NCI-H1417 treated with DMSO at 0.1 percent for 48 hours (cell line): Measurements from ENCODE around the gene HOXA4.

Experiments used
- DNase-seq: peaks from one replicate; lab custom pipeline; 2025; lab: John Stamatoyannopoulos, UW

Gene HOXA4

DNA sequence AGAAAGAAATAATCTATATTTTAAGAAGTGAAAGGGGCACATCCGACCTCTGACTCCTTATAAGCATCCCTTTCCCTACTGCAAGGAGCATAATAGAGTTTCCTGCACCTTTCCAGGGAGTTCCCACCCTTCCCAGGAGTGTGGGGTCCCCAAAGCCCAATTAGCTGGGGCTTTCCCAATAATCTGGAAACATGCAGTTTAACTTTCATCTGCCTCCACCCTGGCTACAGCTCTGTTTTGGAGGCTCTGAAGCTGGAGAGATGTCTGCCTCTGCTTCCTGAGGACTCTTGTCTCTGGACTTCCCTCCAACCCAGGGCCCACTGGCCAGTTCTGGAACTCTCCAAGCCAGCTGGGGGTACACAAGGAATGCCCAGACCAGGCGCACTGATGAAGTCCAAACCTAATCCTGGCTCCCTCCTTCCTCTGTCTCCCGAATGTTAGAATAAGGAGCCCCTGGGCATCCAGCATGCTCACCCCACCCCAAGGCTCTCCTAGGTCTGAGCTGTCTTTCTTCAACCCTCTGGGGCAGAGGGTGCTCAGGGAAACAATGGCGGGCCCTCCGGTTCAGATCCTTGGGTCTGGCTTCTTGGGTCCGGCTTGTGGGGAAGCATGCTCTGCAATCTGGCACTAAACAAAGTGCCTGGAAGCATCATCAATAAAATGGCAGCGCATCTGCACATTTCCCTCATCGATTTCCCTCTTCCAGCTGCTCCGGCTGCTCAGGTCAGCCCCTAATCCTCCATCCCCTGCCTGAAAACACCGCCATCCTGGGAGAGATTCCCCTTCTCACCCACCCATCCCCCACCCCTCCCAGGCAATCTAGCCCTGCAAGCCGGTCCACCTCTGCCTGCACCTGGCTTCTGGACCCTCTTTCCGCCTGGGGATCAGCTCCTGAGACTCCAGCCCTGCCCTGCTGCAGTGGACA, 13.3 kb downstream of the HOXA4 start:
- no peak for DNase-seq

DNA sequence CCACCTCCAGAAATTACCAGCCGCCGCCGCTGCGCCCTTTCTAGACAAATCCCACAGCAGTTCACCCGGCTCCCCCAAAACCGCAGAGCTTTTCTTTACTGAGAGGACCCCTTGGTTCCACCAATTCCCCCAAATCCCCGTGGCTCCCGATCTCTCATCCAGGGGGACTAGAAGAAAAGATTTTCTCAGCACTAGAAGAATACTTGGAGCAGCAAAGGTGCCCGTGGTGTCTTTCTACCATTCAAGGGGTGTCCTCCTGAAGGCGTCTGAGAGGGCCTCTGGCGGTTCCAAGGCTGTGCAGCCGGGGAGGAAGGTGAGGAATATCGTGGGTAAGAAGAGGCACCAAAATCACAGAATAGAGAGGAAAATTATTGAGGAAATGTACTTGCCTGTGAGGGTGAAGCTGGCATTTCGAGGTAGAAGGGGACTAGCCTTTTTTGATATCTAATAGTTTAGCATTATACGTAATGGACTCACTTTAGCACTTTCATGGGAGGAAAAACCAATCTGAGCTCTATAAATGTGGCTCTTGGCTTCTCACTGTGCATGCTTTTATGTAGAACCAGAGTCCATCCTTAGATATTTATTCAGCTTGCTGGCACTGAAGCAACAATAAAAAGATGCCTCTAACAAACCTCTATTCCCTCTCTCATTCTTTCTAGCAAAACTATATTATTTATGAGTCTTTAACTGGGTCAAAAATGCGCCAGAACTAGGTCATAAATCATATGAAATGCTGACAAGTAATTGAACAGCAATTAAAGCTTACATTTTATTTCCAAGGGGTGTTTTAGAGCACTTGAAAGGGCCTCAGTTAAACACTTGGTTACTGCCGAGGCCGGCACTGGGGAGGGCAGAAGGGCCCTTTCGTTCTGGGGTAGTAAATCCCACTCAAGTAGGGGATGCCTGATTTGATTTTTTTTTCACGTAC, 14.3 kb downstream of the HOXA4 start:
- peak; percentile 61 for DNase-seq

DNA sequence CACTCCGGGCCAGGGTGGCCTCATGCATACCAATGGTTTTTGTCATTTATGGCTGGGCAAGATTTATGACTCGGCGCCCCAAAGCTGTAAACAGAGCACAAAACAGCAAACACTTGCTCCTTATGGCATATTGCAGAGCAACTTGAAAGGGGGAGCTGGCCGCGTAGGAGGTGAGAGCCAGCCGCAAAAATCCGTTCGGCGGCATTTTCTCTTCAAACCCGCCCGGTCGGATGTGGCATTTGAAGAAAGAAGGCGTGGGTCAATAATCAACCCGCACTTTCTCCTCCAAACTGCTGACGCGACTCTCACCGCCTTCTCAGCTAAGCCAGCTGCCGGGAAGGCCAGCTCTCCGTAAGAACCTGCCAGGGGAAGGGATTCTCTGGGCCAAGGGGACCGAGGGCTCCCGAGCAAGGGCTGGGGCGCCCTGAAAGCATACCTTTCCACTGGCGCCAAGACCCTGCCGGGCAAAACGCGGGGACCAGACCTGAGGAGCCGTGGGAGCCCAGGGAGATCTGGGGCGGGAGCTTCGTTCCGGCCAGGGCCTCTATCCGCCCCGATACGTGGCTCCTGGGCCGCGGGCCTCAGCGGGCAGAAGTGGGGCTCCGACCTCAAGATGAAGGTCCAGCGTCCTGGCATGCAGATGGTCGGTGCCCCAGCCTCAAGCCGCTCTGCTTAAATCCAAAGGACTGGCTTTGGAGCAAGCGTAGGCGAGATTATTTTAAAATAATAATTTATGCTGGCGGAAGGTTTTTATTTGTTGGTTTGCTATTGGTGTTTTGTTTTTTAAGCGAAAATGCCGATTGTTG, 15.1 kb downstream of the HOXA4 start:
- no peak for DNase-seq

DNA sequence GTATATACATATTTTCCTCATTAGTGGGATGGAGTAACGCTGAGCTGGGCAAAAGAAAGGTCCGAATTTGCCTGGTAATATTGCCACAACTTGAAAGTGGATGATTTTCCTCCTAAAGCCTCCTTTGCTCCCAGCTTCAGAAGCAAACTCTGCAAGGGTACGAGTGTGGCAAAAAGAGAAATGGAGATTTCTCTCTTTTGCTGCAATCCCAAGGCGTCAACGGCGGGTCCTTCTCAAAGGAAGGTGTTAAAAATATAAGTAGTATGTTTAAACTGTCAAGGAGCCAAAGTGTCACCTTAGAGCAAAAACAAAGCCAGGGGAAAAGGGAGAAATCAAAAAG, 15.7 kb downstream of the HOXA4 start:
- DNase-seq, result no peak

DNA sequence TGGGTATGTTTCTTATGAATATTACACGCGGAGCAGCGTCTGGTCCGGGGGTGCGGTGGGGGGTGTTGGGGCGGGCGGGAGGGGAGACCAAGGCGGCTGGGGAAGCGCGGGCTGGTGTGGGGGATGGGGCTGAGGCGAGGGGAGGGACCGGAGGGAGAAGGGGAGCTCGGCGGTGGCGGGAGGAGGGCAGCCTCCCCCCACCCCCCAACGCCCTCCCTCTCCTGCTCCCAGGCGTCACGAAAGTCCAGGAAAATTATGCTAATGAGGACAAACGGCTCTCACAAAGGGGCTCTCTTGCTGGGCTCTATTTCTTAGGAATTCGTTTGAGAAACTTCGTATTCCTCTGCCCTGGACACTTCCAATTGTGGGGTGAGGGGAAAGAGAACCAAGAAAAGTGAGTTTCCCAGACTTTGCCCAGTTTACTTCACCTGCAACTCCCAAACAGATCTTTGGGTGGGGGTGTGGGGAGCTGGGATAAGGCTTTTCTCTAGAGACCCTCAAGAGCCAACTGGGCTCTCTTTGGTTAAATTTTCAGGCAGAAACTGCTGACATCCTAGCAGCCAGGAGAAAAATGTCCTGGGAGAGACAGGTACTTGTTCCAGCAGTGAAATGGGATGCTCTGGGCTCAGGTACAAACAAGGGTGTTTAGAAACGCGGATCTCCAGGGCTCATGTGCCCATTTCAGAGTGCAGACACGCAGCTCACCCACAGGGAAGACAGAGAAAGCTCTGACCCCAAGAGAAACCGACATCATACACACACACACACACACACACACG, 16.4 kb downstream of the HOXA4 start:
- no peak for DNase-seq

DNA sequence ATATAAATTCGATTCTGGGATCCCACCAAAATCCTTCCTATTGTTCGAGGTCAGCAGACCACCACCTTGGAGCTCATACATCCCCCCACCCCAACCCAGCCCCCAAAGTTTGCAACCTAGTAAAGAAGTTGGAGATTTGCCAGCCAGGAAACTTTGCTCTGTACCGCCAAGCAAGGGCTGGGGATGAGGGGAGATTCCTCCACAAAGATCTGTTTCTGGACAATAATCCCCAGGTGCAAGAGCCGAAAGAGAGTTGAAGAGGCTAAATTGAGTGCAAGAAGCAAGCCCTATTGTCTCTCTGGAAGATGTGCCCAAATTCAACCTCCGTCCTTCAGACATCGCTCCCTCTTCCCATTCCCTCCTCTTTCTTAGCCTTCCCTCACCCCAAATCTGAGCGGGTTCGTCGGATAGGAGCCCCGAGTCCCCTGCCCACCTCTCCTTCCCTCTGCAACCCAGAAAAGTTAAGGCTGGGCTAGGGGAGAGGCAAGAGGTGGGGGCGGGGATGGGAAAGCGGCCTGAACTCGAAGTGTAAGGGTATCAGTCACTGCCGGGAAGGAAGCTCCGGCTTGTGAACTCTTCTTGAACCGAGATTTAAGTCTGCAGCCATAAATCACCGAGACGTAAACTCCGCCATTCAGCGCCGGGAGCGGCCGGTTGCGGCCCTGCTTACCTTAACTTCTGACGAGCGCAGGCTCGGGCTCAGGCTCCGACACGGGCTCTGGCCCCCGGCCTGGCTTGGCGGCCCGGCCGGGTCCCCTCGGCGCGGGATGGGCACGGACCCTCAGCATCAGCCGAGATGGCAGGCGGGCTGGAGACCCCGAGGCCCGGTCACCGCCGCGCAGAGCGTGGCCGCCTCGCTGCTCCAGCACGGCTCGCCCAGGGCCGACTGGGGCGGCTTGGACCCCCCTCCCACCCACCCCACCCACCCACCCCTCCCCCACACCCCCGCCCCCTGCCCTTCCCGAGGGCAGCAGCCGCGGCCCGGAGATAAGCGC, 17.3 kb downstream of the HOXA4 start:
- no peak for DNase-seq

DNA sequence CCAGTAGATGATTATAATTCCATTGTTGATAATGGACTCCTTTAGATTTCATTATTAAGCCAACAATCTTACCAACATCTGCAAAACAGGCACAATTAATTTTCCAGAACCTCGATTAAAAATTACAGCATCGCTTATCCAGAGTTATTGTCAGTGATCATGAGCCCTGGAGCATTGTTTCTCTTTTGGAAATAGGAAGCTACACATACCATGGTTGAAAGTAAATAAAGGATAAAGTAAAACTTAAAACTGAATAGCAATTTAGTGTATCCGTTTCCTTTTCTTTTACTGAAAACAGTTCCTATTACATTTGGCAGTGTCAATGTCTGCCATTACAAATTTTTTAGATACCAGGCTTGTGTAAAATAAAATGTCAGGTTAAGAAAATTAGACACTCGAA, 18.2 kb downstream of the HOXA4 start:
- no peak for DNase-seq

DNA sequence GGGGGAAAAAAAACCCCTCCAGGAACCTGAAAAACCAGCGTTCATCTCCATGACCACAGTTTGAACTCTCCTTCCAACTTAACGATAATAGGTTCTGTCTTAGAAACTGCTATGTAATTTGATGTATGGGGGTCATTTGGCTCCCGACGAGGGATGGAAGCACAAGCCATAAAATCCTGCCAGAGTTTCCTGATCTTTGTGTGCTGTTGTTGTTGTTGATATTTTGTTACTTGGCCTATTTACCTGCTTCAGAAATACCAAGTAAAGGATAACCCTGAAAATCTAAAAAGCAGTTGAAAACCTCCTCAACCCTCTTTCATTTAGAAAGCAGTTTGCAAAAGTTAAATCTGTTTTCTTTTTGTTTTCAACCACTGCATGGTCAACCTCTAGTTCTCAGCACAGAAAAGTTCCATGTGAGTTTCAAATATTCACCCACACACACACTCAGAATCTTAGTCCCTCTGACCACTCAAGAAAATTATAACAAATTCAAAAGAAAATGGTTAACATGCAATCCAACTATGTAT, 18.7 kb downstream of the HOXA4 start:
- DNase-seq, result no peak

DNA sequence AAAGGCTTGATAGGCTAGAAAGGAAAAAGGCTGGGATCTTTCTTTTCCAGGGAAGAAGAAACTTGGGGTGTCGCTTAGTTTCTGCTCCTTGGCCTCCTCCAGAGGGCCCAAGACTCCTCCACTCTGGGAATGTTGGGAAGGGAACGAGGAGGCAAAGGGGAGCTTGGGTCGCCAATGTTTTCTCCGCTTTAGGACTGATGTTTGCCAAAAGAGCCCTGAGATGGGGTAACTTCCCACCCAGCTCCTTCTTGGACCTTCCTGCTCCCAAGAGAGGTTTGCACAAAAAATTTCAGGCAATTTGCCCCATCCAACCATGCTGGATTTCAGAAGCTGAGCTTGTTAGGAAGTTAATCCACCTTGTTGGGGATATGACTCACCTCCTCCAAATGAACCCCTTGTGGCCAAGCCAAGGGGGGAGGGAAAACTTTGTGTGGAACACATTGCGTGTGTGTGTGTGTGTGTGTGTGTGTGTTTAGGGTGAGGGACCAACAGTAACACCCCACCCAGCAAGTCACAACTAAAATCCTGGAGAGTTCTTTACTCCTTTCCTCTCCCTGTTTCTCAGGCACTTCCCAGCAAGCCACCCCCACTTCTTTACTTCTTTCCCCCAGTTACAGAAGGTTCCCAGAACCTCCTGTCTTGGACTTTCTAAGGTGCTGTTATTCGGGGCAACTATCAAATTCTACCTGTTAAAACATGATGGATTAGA, 19.4 kb downstream of the HOXA4 start:
- DNase-seq, result no peak

DNA sequence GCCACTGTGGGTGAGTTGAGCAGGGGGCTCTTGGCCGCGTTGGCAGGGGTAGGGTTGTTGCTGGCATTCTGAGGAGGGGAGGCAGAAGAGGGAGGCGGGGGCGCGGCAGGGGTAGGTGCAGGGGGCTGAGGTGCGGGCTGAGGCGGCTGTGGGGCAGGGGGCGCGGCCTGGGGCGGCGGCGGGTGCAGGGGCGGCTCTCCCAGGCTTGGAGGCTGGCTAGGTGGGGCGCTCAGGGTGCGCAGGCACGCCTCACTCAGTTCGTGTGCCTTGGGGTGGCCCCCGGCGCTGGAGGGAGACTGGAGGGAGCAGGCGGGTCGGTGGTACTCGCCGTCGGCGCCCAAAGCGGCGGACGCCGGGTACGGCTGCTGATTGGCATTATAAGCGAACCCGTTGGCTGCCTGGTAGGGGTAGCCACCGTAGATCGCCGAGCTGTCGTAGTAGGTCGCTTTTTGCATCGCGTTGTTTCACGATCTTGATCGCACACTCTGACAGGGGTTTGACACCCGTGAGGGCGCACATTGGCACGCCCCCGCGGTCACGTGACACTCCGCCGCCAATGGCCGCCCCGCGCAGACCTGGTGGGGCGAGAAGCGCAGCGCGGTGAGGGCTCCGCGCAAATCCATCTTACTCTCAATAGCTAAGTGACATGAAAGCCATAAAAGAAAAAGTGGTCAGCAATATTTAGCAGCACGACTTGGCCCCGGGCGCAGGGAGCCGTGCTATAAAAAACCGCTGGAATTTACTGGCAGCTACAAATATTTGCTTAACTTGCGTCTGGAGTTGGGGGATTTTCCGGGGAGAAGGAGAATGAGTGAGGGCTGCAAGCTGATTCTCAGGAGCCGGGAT, 20.1 kb downstream of the HOXA4 start:
- DNase-seq, result no peak

DNA sequence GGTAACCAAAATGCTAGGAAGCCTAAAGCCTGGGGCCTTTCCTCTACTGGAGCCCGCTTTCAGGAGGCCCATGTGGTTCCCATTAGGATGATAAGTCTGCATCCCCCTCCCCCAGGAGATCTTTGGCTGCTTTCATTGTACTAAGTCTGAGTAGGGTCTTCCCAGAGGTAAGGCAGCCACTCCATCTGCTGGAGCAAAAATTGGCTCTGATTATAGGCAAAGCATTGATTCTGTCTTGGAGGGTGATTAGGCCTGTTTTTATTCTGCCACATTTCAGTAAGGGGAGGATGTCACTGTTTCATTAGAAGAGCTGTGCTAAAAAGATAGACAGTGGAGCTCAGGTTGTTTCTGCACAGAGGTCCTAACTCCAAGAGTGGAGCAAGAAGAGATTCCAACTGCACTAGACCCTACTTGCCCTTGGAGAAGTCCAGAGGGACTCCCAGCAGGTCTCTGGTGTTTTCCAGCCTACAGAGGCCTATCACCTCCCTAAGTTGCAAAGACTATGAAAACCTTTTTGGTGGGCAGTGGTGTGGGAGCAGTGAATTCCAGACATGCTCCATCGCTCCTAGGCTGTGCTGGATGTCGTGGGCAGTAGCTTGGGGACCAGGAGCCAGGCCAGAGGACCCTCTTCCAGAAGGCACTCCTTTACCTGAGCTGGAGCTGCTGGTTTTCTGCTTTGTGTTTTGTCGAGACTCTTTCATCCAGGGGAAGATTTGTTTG, 20.9 kb downstream of the HOXA4 start:
- no peak for DNase-seq

DNA sequence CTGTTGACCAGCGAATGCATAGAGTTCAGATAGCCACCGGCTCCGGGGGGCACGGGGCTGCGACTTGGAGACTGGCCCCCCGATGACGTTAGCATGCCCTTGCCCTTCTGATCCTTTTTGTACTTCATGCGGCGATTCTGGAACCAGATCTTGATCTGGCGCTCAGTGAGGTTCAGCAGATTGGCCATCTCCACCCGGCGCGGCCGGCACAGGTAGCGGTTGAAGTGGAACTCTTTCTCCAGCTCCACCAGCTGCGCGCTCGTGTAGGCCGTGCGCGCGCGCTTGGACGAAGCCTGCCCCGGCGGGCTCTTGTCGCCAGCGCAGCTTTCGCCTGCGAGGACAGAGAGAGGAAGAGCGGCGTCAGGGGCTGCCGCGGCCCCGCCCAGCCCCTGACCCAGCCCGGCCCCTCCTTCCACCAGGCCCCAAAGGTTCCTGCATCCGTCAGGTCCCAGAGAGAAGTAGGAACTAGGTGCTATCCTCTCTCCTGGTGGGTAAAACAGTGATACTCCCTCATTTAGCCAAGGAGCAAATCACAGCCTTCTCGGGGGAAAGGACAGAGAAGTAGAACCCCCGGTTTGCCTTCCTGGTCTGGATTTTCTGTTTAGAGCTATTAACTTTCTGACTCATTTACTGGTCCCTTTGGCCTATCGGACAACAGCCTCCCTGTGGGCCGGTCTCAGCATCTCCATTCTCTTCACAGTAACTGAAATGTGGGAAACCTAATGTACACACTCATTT, 22.0 kb downstream of the HOXA4 start:
- no peak for DNase-seq

DNA sequence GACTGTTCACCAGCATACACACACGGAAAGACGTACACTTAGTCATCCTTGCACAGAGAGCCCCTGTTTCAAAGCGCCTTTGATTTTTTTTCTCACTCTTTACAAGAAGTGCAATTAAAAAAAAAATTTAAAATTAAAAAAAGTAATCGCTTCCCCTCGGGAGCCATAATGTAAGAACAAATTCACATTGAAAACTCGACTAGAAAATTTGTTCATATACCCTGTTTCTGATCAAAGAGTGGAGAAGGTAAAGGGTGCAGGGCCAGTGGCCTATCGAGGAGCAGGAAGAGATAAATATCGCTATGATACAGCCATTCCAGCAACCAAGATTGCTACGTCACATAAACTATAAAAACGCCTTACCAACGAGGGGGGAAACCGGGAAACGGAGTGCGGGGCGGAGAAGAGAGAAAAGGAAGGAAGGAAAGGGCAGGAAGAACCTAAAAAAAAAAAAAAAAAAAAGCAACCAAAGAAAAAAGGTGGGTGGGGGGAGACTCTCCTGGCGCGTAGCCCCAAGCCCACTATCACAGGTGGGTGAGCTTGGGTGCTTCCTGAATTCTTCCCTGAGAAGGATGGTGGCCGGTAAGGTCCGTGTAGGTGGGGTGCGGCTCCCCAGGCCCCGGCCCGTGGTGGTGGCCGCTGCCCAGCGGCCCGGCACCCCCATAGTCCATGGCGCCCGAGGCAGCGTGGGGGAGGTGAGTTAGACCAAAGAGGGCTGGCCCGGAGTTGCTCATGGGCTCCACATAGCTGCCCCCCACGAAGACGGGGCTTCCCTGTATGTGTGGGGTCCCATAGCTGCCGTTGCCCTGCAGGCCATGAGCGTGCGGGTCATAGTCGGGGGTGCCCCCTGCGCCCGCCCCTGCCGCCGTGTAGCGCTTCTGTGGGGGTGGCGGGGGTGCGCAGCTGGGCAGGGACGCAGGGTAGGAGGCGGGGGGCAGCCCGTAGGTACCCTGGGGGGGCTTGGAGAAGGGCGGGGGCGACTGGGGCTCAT, 22.9 kb downstream of the HOXA4 start:
- no peak for DNase-seq

DNA sequence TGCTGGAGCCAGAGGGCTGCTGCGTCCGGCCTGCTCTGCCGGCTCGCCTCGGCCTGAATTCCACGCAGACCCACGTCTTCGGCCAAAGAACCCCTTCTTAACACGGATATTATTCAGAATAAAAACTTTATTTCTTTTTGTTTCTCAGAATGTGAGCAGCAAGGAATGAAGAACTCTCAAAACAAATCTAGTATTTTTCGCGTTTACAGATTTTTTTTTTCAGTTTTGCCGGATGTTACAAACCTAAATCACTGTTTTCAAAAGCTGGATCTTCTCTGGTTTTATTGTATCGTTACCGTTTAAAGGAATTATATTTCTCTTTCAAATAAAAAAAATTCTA, 23.7 kb downstream of the HOXA4 start:
- DNase-seq, result no peak

DNA sequence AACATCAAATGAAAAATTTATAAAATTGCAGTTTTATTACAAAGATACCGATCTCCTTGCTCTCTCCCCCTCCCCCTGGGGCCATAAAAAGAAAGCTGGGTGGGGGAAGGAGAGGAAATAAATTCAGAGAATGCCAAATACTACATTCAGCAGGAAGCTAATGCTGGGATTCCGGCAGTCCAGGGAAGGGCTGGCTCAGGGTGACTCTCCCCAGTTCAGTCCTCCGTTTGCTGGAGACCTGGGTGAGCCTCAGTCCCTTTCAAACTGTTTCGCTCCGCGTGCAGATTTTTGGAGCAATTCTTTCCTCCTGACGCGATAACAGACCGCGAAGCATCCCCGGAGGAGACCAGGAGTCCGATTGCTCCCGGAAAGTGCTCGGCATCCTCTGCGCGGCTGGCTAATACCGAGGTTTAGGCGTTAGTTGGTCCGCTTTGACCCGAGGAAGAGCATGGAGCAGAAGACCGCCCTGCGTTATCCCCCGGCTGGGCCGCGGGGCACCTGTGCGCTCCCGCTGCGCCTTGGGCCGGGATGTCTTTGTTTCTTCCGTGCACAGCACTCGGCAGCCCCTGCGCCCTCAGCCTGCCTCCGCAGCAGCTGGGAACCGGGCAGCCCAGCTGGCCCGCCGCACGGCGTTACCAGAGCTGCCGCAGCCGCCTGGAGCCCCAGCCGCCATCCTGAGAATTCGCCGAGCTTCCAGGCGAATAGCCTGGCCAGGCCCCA, 24.2 kb downstream of the HOXA4 start:
- DNase-seq, result no peak
